ENCODE measurements around the gene ADAMTSL3.

- TF ChIP-seq CTCF (conservative IDR thresholded peaks at IDR 0.05) (no peak), ZFX (IDR thresholded peaks at IDR 0.05) (no peak)
Measured at GRCh38 chr15:83943849-83944404, 290.0 kb downstream of the ADAMTSL3 start.

Measured in C4-2B (cell line).